ENCODE results near the gene KIFAP3. TPM values are rescaled to one million over a fixed set of nuclear protein-coding genes. Genes with fewer than 3 reads are reported as not detected.

Gene KIFAP3
- total RNA-seq, 1 experiment from 2014 or later = 3.8 TPM

- H3K27me3 ChIP-seq (ENCODE audit: insufficient read depth, low read length) = no peaks in the 10 kb centered on the region
- H3K9me3 Mint-ChIP-seq = no peaks in the 10 kb centered on the region
Observed at GRCh38 chr1:170001266-170001665, 73.2 kb downstream of the KIFAP3 start.

More at GRCh38 chr1:170001266-170001665, 73.2 kb downstream of the KIFAP3 start:
- no peaks in the 10 kb centered on the region for H3K4me1 ChIP-seq (ENCODE audit: insufficient read depth, low read length)
- H3K4me2 ChIP-seq (ENCODE audit: insufficient read depth, insufficient read length, low read length) = no peak overlapping the region
- H2BK12ac ChIP-seq (ENCODE audit: insufficient read length, low read depth, low read length) = no peak overlapping the region
- H4K91ac ChIP-seq (ENCODE audit: insufficient read length, low read depth, low read length) = no peak overlapping the region
- Mint-ChIP-seq H3K4me1 (peaks cover 2 to 6% of the 10 kb centered on the region in 2 experiments; a peak in 2 of 4 replicates), H3K27ac (no peak overlapping the region), H3K36me3 (ENCODE audit: insufficient read depth in 1 of 3, low read depth in 3 of 3) (no peaks in the 10 kb centered on the region), H3K4me3 (no peak overlapping the region), H3K27me3 (ENCODE audit: low read depth) (peaks cover 67% of the 10 kb centered on the region)
- H3K9ac ChIP-seq (ENCODE audit: extremely low read depth, insufficient read length, low read length) = no peak overlapping the region
- no peak overlapping the region for H3K4ac ChIP-seq (ENCODE audit: low read depth, low read length)
- no peak overlapping the region for H3K27ac ChIP-seq (ENCODE audit: insufficient read length, low read depth, low read length)
- no peak overlapping the region for H2BK20ac ChIP-seq (ENCODE audit: low read depth, low read length, poor library complexity, severe bottlenecking)
- H2AFZ ChIP-seq (ENCODE audit: low read length) = no peak overlapping the region
- no peaks in the 10 kb centered on the region for H3K79me2 ChIP-seq (ENCODE audit: insufficient read depth, low read length)
- no peaks in the 10 kb centered on the region for H3K23me2 ChIP-seq (ENCODE audit: insufficient read length, low read depth, low read length, poor library complexity, severe bottlenecking)
- TF ChIP-seq CTCF (conservative IDR thresholded peaks at IDR 0.05) = no peak
- H4K5ac ChIP-seq (ENCODE audit: insufficient read length, low read depth, low read length) = no peak overlapping the region
- no peak for DNase-seq
- no peak overlapping the region for H4K8ac ChIP-seq (replicated peaks; ENCODE audit: insufficient read length, low read depth, low read length)
- H2BK120ac ChIP-seq (ENCODE audit: low read depth, low read length, poor library complexity, severe bottlenecking) = no peak overlapping the region
- no peaks in the 10 kb centered on the region for H3K79me1 ChIP-seq (ENCODE audit: insufficient read depth, low read depth, low read length, poor library complexity, severe bottlenecking)
- no peak overlapping the region for H3K23ac ChIP-seq (ENCODE audit: insufficient read length, low read depth, low read length)
- H3K9me3 ChIP-seq (ENCODE audit: control insufficient read depth, low read depth, low read length) = no peaks in the 10 kb centered on the region
- no peak overlapping the region for H3K14ac ChIP-seq (ENCODE audit: insufficient read depth, low read length)
- H2AK5ac ChIP-seq (ENCODE audit: insufficient read length, low read length) = no peak overlapping the region
- no peak overlapping the region for H2BK5ac ChIP-seq (ENCODE audit: insufficient read length, low read length)
- H2BK15ac ChIP-seq (ENCODE audit: low read depth, low read length) = no peak overlapping the region
- no peak overlapping the region for H3K56ac ChIP-seq (ENCODE audit: insufficient read length, low read depth, low read length)
- H3K18ac ChIP-seq (ENCODE audit: insufficient read length, low read depth, low read length) = no peak overlapping the region
- no CpG with 5 or more reads among the region's 2 CpGs for WGBS (ENCODE audit: extremely low coverage, insufficient read length, low lambda C conversion rate)
- H3T11ph ChIP-seq (ENCODE audit: low read length) = no peak overlapping the region
- H4K20me1 ChIP-seq (ENCODE audit: control insufficient read depth, insufficient read depth, insufficient read length) = no peaks in the 10 kb centered on the region

Data from H9 (cell line).